Measurements from ENCODE around the gene CPM.
"Not testable (repeated sequence)": the region's sequence is repeated elsewhere in the genome, so short reads cannot be mapped to it uniquely, and the experiment has no call there.

Gene CPM

DNA sequence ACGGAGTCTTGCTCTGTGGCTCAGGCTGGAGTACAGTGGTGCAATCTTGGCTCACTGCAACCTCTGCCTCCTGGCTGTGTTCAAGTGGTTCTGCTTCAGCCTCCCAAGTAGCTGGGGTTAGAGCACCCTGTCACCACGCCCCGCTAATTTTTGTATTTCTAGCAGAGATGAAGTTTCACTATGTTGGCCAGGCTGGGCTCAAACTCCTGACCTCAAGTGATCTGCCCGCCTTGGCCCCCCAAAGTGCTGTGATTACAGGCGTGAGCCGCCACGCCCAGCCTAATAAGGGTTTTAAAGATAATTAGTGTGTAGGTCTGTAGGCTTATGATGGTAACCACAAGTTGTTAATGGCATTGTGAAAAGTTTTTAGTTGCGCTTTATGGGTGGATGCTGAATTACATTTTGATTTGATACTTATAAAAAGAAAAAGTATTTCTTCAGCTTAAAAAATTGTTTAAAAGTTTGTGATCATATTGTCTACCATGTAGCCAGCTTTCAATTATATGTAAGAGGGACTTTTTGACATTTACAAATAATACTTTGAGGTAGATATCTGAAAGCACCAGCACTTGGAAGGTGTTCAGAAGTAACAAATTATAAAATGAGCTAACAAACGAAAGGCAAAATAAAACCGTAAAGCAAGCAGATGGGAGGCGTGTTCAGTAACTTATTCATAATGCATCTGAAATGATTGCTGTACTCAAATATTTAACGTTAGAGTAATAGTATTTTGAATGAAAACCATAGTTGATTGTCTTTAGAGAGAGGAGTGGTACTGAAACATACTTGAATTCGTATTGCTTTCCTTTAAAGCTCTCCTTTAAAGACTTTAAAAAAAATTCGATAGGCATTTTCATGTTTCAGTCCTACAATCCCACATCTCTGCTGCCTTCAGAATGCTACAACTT lies 87.9 kb downstream of the CPM start:
- DNase-seq, result no peak

DNA sequence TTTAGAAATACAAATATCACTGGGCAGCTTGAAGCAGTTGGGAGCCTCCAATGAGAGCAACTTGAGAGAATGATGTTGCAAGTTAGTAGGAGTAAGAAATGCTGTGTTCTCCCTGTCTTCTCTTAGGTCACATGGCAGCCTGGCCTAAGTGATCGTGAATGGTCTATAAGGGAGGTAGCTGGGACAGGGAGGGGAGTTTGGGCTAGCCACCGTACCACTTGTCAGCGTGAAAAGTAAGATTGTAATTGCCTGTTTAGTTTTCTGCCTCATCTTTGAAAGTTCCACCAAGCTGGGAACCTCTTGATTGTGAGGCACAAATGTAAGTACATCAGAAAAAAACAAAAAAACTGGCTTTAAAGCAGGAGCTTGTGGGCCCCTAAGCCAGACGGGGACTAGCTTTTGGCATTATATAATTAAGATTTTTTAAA lies 88.6 kb downstream of the CPM start:
- no peak for DNase-seq

- DNase-seq, result no peak
Observed at GRCh38 chr12:68842784-68843567, 90.0 kb downstream of the CPM start.

DNA sequence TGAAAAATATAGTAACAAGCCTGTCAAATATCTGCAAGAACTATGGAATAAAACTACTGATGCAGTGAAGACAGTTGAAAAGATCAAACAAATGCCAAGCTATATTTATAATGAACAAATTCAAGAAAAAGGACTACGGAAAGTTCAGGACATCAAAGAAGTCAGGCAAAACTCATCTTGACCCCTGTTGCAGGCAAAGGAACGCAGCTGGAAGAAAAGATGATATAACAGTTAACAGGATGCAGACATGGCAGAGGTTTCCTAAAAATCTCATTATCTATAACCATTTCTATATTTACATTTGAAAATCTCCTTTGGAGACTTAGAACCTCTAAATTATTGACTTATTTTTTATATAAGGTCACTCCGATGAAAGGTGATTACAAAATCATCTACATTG lies 90.8 kb downstream of the CPM start:
- DNase-seq, result no peak

DNA sequence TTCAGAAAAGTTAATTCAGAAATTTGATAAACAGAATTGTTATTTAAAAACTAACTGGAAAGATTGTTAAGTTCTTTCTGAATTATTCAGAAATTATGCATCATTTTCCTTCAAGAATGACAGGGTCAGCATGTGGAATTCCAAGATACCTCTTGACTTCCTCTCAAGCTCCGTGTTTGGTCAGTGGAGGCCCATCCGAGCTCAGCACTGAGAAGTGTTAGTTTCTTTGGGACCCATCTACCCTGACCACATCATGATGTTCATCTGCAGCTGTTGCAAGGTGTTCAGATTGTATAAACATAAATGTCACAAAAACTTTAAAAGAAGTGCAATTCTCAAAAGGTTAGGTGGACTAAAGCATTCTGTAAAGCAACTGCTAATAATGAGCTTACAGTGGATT lies 91.3 kb downstream of the CPM start:
- DNase-seq, result no peak

- not testable (repeated sequence) for DNase-seq
Observed at GRCh38 chr12:68841175-68841574, 91.8 kb downstream of the CPM start.

- no peak for DNase-seq
Observed at GRCh38 chr12:68839183-68840147, 93.5 kb downstream of the CPM start.

GRCh38 chr12:68838046-68838886 lies 94.7 kb downstream of the CPM start:
- DNase-seq, result no peak

DNA sequence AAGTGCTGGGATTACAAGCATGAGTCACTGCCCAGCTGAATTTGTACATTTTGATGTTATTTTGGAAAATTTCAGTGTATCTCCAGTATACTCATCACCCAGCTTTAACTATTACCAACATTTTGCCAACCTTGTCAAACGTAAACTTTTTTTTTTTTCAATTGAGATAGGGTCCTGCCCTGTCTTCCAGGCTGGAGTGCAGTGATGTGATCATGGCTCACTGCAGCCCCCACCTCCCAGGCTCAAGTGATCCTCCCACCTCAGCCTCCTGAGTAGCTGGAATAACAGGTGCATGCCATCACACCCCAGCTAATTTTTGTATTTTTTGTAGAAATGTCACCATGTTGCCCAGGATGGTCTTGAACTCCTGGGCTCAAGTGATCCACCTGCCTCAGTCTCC lies 95.8 kb downstream of the CPM start:
- DNase-seq, result no peak

DNA sequence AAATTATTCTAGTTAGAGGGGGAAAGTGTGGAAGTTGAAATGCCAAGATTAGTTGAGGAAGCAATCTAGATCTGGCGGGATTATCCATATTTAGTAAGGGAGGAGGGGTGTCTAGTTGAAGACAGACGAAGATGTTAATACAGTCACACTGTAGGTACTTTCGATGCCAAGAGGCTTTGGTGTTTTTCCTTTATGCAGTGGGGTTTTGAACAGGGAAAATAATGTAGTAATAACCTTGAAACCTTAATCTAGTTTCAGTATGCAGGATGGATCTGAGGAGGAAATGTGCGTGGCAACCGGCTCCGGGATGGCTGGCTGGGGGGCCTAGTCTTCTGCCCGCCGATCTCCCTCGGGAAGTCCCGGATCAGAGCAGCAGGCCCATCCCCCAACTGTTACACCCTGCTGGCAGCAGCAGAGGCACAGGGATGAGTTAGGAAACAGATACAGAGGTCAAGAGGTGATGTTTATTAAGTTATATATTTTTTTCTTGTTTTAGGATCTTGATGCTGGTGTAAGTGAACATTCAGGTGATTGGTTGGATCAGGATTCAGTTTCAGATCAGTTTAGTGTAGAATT lies 97.5 kb downstream of the CPM start:
- no peak for DNase-seq

DNA sequence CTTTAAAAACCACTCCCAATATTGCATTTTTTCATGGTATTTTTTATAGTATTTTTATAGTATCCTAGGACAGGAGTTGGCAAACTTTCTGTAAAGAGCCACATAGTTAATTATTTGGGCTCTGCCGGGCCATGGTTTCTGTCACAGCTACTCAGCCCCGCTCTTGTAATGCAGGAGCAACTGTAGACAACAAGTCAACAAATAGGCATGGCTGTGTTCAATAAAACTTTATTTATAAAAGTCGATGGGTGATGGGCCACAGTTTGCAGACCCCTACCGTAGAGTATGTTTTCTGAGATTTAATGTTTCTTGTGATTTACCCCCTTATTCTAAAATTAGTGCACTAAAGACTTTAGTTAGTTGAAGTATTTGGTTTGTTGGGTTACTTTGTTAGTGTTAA lies 99.5 kb downstream of the CPM start:
- no peak for DNase-seq

DNA sequence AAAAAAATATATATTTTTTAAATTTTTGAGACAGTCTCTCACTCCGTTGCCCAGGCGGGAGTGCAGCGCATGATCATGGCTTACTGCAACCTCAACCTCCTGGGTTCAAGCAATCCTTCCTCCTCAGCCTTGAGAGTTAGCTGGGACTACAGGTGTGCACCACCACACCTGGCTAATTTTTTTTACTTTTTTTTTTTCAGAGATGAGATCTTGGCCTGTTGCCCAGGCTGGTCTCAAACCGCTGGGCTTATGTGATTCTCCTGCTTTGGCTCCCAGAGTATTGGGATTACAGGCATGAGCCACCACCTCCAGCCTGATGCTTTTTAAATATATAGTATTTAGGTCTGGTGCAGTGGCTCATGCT lies 100.5 kb downstream of the CPM start:
- DNase-seq, result no peak

DNA sequence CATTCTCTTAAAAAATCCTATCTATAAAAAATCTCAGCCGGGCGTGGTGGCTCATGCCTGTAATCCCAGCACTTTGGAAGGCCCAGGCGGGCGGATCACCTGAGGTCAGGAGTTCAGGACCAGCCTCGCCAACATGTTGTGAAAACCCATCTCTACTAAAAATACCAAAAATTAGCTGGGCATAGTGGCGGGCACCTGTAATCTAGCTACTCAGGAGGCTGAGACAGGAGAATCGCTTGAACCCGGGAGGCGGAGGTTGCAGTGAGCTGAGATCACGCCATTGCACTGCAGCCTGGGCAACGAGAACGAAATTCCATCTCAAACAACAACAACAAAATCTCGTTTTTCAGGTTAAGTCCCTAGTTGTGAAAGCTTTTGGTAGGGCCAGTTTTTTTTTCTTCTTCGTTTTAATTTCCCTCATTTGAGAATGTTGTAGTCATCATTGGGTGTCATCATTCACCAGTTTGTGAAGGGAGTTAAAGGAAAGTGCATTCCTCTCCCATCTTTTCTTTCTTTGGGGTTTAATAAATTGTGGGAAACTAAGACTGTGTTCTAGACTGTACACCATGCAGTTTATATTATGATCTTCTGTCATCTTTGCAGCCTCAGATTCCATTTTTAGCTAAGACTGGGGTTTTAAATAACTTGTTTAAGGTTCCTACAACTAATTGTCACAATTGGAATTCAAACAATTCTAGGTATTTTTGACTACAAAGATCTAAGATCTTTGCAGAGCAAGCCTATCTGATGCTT lies 101.0 kb downstream of the CPM start:
- no peak for DNase-seq

DNA sequence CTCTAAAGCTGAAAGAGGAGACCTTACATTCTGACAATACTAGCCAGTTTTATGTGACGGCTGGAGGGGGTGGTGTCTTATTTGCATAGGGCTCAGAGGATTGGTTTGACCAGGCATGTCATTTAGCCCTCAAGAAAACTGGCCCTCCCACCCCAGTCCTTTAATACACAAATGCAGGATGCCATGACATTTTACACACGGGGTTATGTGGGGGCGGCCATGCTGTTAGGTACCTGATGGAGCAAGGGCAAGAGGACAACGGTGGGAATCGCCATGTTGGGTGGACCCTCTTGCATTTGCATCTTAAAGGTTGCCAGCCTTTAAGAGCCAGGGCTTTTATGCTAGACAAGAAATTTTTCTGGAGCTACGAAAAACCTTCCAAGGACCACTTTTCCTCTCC lies 101.7 kb downstream of the CPM start:
- DNase-seq, result no peak

- DNase-seq, result no peak
Observed at GRCh38 chr12:68828672-68829068, 104.3 kb downstream of the CPM start.

GRCh38 chr12:68827895-68828671 lies 104.9 kb downstream of the CPM start:
- no peak for DNase-seq

GRCh38 chr12:68825569-68826217 lies 107.3 kb downstream of the CPM start:
- no peak for DNase-seq

- no peak for DNase-seq
Observed at GRCh38 chr12:68824597-68825250, 108.2 kb downstream of the CPM start.

DNA sequence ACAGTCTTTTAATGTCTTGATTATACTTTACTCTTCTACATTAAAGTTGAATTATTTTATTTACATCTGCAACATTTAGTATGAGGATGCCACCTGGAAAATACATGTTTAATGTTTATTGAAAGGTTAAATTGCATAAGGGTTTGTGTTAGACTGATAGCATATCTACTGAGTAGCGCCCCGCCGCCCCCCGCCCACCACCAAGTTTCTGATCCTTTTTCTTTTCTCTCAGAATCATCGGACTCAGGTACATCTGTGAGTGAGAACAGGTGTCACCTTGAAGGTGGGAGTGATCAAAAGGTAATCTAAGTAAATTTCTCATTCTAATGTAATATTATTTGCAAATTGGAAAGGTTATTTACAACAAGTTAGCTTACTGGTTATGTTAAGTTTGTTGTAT lies 108.8 kb downstream of the CPM start:
- no peak for DNase-seq

Measured in activated T-cell treated with anti-CD3 and anti-CD28 coated beads, Interleukin-2, amount 50 U/mL, for 48 hours (primary cell).